GM18505 (cell line): ENCODE results near the gene VSIG10L2.

ENCODE experiments used
- ATAC-seq: cut with Tn5 transposase; IDR thresholded peaks from one replicate; pipeline ENCODE4 v1.9.1; 2021; ENCODE audit not compliant: unreplicated experiment
- POLR2A ChIP-seq: IDR thresholded peaks from 4 replicates; pipeline ENCODE4 v1.6.1; 2011; ENCODE audit warnings: borderline replicate concordance; ENCODE audit not compliant: insufficient read depth, insufficient read length; ENCODE audit errors: extremely low read depth

VSIG10L2 gene

GRCh38 chr11:125934473-125934872 is 11.4 kb upstream of the VSIG10L2 start:
- ATAC-seq, result no peak
- TF ChIP-seq POLR2A, result no peak

- no peak for TF ChIP-seq POLR2A
- no peak for ATAC-seq
These were observed 10.8 kb upstream of the VSIG10L2 start for GRCh38 chr11:125935056-125935455.

GRCh38 chr11:125935618-125936199 is 10.1 kb upstream of the VSIG10L2 start:
- no peak for TF ChIP-seq POLR2A
- no peak for ATAC-seq

- no peak for TF ChIP-seq POLR2A
- ATAC-seq, result no peak
These were observed 7.4 kb upstream of the VSIG10L2 start for GRCh38 chr11:125938418-125938817.

GRCh38 chr11:125939081-125939521 is 6.7 kb upstream of the VSIG10L2 start:
- TF ChIP-seq POLR2A, result no peak
- ATAC-seq, result no peak

GRCh38 chr11:125940145-125940544 is 5.7 kb upstream of the VSIG10L2 start:
- TF ChIP-seq POLR2A, result no peak

GRCh38 chr11:125941267-125941618 is 4.6 kb upstream of the VSIG10L2 start:
- ATAC-seq, result no peak
- TF ChIP-seq POLR2A, result no peak

More at GRCh38 chr11:125940145-125940544, 5.7 kb upstream of the VSIG10L2 start:
- no peak for ATAC-seq

- TF ChIP-seq POLR2A, result no peak
- peak; percentile 52 for ATAC-seq
These were observed 3.9 kb upstream of the VSIG10L2 start for GRCh38 chr11:125941619-125942611.

- ATAC-seq, result no peak
These were observed 2.9 kb upstream of the VSIG10L2 start for GRCh38 chr11:125942771-125943428.

GRCh38 chr11:125943661-125944349 is 2.0 kb upstream of the VSIG10L2 start:
- ATAC-seq, result no peak
- TF ChIP-seq POLR2A, result no peak

More at GRCh38 chr11:125942771-125943428, 2.9 kb upstream of the VSIG10L2 start:
- TF ChIP-seq POLR2A, result no peak

GRCh38 chr11:125944350-125945010 is 1.4 kb upstream of the VSIG10L2 start:
- ATAC-seq, result no peak
- no peak for TF ChIP-seq POLR2A

GRCh38 chr11:125945011-125945796 is 640 bp upstream of the VSIG10L2 start:
- ATAC-seq, result no peak
- TF ChIP-seq POLR2A, result no peak
